ENCODE results near the gene GCC1.

GRCh38 chr7:127541548-127541947 lies 43.8 kb downstream of the GCC1 start:
- TF ChIP-seq CTCF (IDR thresholded peaks at IDR 0.05) = no peak
- no peak for TF ChIP-seq POLR2A (IDR thresholded peaks at IDR 0.05)
- no peak for TF ChIP-seq POLR2AphosphoS5 (IDR thresholded peaks at IDR 0.05)

All from prostate gland (tissue), 2 donors.